ENCODE results near the gene VDAC2.

DNA sequence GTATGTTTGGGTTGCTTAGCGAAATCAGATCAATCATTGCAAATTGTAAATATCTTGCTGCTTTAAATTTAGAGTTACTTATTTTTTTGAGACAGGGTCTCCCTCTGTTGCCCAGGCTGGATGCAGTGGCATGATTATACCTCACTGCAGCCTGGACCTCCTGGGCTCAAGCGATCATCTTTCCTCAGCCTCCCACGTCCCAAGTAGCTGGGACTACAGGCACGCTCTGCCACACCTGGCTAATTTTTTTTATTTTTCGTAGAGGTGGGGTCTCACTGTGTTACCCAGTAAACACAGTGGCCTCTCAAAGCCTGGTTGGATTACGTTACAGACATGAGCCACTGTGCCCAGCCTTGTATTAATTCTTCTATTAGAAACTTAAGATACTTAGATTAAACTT, 1.7 kb downstream of the VDAC2 start:
- TF ChIP-seq CTCF (conservative IDR thresholded peaks at IDR 0.05; ENCODE audit: low read depth in 2 of 2) (no peak), POLR2AphosphoS5 (IDR thresholded peaks at IDR 0.05; ENCODE audit: low read depth) (no peak), EZH2 (IDR thresholded peaks at IDR 0.05; ENCODE audit: low read depth, unreplicated experiment) (no peak), EZH2phosphoT487 (IDR thresholded peaks at IDR 0.05; ENCODE audit: unreplicated experiment) (no peak), CREB1 (CRISPR knock-in tag; IDR thresholded peaks at IDR 0.05; ENCODE audit: low read depth) (no peak), ETS1 (IDR thresholded peaks at IDR 0.05) (no peak), REST (IDR thresholded peaks at IDR 0.05; ENCODE audit: unreplicated experiment) (no peak), JUNB (IDR thresholded peaks at IDR 0.05; ENCODE audit: unreplicated experiment) (no peak)

All from GM23338 (cell line).